NB4 (cell line): ENCODE data around the gene SCAMP4.

Experiments
- DNase-seq: peaks from one replicate; pipeline ENCODE4 v3.0.0; 2010; ENCODE audit warnings: low read depth
- H3K4me3 ChIP-seq: one replicate; pipeline ENCODE4 v1.5.1; 2011; ENCODE audit warnings: mild to moderate bottlenecking, low read depth, low read length, moderate library complexity
- MAX ChIP-seq: IDR thresholded peaks from 2 replicates; pipeline ENCODE4 v1.6.1; 2011; ENCODE audit warnings: low read depth, low read length
- MYC ChIP-seq: IDR thresholded peaks from 2 replicates; pipeline ENCODE4 v1.6.1; 2011; ENCODE audit warnings: low read depth, low read length
- POLR2A ChIP-seq: IDR thresholded peaks from 2 replicates; pipeline ENCODE4 v1.6.1; 2011; ENCODE audit warnings: mild to moderate bottlenecking; ENCODE audit not compliant: insufficient read length; ENCODE audit errors: extremely low read depth
- TF ChIP-seq, protein P1 (sequence below): IDR thresholded peaks from one replicate; pipeline ENCODE4 v1.5.1; 2012; ENCODE audit warnings: low read depth, low read length

Gene SCAMP4

DNA sequence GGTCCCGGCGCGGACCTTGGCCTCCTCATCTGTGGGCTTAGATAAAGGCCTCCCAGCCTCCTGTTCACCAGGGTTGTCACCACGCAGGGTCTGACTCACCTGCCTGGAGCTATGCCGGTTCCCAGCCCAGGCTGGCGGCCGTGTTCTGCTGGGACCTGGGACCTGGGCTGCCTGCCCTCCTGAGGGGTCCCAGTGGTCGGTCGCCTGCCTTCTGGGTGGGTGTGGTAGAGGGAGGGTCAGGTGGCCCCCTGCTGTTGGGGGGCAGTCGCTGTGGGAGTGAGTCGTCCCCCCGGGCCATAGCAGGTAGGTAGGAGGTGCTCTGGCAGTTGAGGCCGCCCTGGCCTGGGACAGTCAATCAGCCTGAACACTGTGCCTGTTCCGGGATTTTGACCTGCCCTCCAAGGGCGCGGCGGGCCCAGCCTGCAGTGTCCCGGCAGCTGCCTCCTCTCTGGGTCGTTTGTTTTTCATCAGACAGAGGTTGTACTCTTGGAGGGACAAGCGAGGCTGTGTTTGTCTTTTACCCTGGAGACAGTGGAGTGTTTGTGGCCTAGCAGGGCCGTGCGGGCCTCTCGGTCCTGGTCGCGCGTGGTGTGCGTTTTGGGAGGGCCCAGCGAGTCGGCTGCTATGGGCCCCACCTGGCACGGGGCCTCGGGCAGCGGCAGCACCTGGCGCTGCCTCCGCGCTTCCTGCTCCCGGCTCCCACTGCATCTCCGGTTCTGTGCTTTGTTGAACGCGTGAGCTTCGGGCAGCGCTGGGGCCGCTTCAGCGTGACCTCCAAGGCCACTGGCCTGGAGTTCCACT, 2.6 kb downstream of the SCAMP4 start:
- TF ChIP-seq, protein P1, sequence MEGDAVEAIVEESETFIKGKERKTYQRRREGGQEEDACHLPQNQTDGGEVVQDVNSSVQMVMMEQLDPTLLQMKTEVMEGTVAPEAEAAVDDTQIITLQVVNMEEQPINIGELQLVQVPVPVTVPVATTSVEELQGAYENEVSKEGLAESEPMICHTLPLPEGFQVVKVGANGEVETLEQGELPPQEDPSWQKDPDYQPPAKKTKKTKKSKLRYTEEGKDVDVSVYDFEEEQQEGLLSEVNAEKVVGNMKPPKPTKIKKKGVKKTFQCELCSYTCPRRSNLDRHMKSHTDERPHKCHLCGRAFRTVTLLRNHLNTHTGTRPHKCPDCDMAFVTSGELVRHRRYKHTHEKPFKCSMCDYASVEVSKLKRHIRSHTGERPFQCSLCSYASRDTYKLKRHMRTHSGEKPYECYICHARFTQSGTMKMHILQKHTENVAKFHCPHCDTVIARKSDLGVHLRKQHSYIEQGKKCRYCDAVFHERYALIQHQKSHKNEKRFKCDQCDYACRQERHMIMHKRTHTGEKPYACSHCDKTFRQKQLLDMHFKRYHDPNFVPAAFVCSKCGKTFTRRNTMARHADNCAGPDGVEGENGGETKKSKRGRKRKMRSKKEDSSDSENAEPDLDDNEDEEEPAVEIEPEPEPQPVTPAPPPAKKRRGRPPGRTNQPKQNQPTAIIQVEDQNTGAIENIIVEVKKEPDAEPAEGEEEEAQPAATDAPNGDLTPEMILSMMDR, result no peak
- no peak for TF ChIP-seq MAX
- TF ChIP-seq MYC, result no peak
- TF ChIP-seq POLR2A, result no peak
- no peak overlapping the region for H3K4me3 ChIP-seq
- DNase-seq, result no peak

DNA sequence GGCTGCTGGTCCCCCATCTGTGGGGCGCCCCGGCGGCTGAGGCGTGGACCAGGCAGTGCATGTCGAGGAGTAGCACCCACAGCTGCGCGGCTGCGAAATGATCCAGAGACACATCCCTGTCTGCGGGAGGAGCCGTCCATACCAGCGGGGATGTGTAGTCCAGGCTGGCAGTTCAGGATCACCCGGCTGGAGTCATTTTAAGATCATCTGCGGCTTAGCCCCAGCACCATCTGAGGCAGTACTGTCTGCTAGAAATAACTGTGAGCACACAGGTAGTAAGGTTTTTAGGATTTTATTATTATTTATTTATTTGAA, 3.1 kb downstream of the SCAMP4 start:
- DNase-seq, result no peak
- no peak overlapping the region for H3K4me3 ChIP-seq
- no peak for TF ChIP-seq MAX
- TF ChIP-seq POLR2A, result no peak
- TF ChIP-seq, protein P1, result no peak
- TF ChIP-seq MYC, result no peak

DNA sequence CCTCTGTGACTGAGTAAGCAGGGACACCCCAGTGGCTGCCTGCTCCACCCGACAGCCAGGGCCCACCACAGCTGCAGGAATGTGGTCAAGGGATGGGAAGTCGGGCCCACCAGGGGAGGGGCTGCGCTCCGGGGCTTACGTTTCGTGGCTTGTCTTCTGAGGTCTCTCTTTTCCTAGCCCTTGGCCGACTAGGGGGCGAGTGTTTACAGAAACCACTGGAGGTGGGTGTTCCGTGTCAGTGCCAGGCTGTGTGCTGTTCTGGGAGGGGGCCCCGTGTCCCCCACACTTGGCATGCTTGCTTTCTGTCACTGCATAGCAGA, 4.5 kb downstream of the SCAMP4 start:
- no peak for DNase-seq
- TF ChIP-seq POLR2A, result no peak
- TF ChIP-seq, protein P1, result no peak
- no peak for TF ChIP-seq MYC
- no peak for TF ChIP-seq MAX
- no peak overlapping the region for H3K4me3 ChIP-seq

DNA sequence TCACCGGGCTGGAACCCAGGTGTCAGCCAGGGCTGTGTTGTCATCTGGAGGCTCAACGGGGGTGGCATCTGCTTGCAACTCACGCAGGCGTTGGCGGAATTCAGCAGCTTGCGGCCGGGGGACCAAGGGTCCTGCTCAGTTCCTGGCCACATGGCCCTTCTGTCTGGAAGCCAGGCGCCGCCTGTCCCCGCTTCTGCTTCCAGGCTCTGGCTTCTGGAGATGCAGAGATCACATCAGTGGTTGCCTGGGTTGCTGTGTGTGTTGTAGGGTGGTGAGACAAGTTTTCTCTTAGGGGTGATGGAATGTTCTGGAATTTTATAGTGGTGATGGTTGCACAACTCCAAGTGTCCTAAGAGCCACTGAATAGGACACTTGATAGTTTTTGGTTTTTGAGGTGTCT, 5.0 kb downstream of the SCAMP4 start:
- no peak overlapping the region for H3K4me3 ChIP-seq
- no peak for DNase-seq
- TF ChIP-seq MAX, result no peak
- TF ChIP-seq MYC, result no peak
- TF ChIP-seq POLR2A, result no peak
- TF ChIP-seq, protein P1, result no peak

- TF ChIP-seq MYC (no peak), MAX (no peak), POLR2A (no peak)
- TF ChIP-seq, protein P1, result no peak
These were observed 5.9 kb downstream of the SCAMP4 start for GRCh38 chr19:1911098-1911497.

DNA sequence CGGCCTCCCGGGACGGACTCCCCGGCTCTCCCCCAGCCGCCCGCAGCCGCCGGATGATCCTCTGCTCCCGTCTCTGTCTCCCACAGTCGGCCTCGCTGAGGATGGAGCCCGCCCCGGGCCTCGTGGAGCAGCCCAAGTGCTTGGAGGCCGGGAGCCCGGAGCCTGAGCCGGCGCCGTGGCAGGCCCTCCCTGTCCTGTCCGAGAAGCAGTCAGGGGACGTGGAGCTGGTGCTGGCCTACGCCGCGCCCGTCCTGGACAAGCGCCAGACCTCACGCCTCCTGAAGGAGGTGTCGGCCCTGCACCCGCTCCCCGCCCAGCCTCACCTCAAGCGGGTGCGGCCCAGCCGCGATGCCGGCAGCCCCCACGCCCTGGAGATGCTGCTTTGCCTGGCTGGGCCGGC, 6.8 kb downstream of the SCAMP4 start:
- DNase-seq, result no peak
- H3K4me3 ChIP-seq, result no peak overlapping the region
- TF ChIP-seq MYC, result no peak
- TF ChIP-seq MAX, result no peak
- TF ChIP-seq, protein P1, result no peak
- no peak for TF ChIP-seq POLR2A

More at GRCh38 chr19:1911098-1911497, 5.9 kb downstream of the SCAMP4 start:
- no peak for DNase-seq
- no peak overlapping the region for H3K4me3 ChIP-seq
